ENCODE results near the gene DNMT1. TPM values are rescaled to one million over a fixed set of nuclear protein-coding genes. Genes with fewer than 3 reads are reported as not detected.
A peak's percentile ranks its signal among the peaks of the same experiment; 100 is the strongest.

The DNMT1 gene
- total RNA-seq, 1 experiment from 2014 or later = 117 TPM

DNA sequence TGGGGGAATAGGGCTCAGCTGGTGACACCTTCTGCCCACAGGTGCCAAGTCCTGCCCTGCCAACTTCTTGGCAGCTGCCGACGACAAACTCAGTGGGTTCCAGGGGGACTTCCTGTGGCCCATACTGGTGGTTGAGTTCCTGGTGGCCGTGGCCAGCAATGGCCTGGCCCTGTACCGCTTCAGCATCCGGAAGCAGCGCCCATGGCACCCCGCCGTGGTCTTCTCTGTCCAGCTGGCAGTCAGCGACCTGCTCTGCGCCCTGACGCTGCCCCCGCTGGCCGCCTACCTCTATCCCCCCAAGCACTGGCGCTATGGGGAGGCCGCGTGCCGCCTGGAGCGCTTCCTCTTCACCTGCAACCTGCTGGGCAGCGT, 81.2 kb downstream of the DNMT1 start:
- Histone ChIP-seq H3K4me3 (no peak overlapping the region), H3K79me2 (ENCODE audit: low read depth) (peaks cover 26% of the 10 kb centered on the region), H4K20me1 (ENCODE audit: insufficient read depth) (peaks cover 85% of the 10 kb centered on the region), H3K27me3 (ENCODE audit: insufficient read depth, low read depth) (no peaks in the 10 kb centered on the region), H3K27ac (no peak overlapping the region), H3K4me2 (no peak overlapping the region), H3K4me1 (replicated peaks; ENCODE audit: insufficient read depth) (no peaks in the 10 kb centered on the region), H3K9me2 (ENCODE audit: insufficient read depth) (no peaks in the 10 kb centered on the region), H3K9me3 (ENCODE audit: insufficient read depth, low read depth) (no peaks in the 10 kb centered on the region), H3K36me3 (ENCODE audit: low read depth) (peaks cover 40% of the 10 kb centered on the region), H3F3A (ENCODE audit: insufficient read depth, low read depth) (peaks cover 88% of the 10 kb centered on the region), H2AFZ (no peak overlapping the region)
- BruUV-seq (replicated peaks) = no TSS peak
- TF ChIP-seq EZH2 (IDR thresholded peaks at IDR 0.05; ENCODE audit: low read depth) = no peak
- TF ChIP-seq, protein P1, sequence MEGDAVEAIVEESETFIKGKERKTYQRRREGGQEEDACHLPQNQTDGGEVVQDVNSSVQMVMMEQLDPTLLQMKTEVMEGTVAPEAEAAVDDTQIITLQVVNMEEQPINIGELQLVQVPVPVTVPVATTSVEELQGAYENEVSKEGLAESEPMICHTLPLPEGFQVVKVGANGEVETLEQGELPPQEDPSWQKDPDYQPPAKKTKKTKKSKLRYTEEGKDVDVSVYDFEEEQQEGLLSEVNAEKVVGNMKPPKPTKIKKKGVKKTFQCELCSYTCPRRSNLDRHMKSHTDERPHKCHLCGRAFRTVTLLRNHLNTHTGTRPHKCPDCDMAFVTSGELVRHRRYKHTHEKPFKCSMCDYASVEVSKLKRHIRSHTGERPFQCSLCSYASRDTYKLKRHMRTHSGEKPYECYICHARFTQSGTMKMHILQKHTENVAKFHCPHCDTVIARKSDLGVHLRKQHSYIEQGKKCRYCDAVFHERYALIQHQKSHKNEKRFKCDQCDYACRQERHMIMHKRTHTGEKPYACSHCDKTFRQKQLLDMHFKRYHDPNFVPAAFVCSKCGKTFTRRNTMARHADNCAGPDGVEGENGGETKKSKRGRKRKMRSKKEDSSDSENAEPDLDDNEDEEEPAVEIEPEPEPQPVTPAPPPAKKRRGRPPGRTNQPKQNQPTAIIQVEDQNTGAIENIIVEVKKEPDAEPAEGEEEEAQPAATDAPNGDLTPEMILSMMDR (conservative IDR thresholded peaks at IDR 0.05) = no peak
- no peak for DNase-seq
- POLR2A ChIA-PET (ENCODE audit: unreplicated experiment) = no interaction called here
- CTCF ChIA-PET = no interaction called here
- intact Hi-C loops (cut with micrococcal nuclease; ENCODE audit: unreplicated experiment) = no loop called here

DNA sequence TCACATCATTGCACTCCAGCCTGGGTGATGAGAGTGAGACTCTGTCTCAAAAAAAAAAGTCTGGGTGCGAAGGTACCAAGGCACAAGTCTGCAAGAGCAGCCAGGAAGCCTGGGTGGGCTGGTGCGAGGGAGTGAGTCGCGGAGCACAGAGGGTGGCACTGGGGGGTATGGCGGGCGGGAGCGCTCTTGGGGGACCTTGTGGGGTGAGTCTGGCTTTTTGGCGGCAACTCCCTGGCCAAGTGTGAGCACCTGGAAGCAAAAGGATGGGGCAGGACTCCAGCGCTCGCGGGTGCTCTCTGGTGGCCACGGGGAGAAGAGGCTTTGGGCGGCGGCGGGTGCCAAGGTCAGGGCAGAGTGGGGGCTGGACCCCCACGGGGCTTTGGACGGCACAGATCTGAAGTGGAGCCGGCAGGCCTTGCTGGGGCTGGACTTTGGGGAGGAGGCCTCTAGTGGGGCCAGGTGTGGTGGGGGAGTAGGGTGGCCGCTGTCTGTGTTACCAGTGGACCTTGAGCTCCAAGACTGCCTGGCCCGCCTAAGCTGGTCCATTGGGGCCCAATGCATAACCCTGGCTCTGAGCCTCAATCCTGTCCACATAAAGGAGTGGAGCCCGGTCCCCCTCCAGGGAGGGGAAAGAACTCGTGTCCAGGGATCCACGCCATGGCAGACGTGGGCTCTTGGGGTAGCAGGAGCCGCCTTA, 81.7 kb downstream of the DNMT1 start:
- DNase-seq = no peak
- TF ChIP-seq EZH2 (IDR thresholded peaks at IDR 0.05; ENCODE audit: low read depth) = no peak
- TF ChIP-seq, protein P1 (conservative IDR thresholded peaks at IDR 0.05) = peak; percentile 53
- H3K4me3 ChIP-seq = no peak overlapping the region
- H2AFZ ChIP-seq = no peak overlapping the region
- H3K27ac ChIP-seq = no peak overlapping the region
- H3K36me3 ChIP-seq (ENCODE audit: low read depth) = peaks cover 46% of the 10 kb centered on the region
- H3K27me3 ChIP-seq (ENCODE audit: insufficient read depth, low read depth) = no peaks in the 10 kb centered on the region
- intact Hi-C loops (cut with micrococcal nuclease; ENCODE audit: unreplicated experiment) = no loop called here
- no TSS peak for BruUV-seq (replicated peaks)
- H4K20me1 ChIP-seq (ENCODE audit: insufficient read depth) = peaks cover 80% of the 10 kb centered on the region
- H3K9me2 ChIP-seq (ENCODE audit: insufficient read depth) = no peaks in the 10 kb centered on the region
- H3F3A ChIP-seq (ENCODE audit: insufficient read depth, low read depth) = peaks cover 91% of the 10 kb centered on the region
- no peaks in the 10 kb centered on the region for H3K4me1 ChIP-seq (replicated peaks; ENCODE audit: insufficient read depth)
- POLR2A ChIA-PET (ENCODE audit: unreplicated experiment) = no interaction called here
- CTCF ChIA-PET = no interaction called here
- no peak overlapping the region for H3K4me2 ChIP-seq
- H3K9me3 ChIP-seq (ENCODE audit: insufficient read depth, low read depth) = no peaks in the 10 kb centered on the region
- H3K79me2 ChIP-seq (ENCODE audit: low read depth) = peaks cover 26% of the 10 kb centered on the region

DNA sequence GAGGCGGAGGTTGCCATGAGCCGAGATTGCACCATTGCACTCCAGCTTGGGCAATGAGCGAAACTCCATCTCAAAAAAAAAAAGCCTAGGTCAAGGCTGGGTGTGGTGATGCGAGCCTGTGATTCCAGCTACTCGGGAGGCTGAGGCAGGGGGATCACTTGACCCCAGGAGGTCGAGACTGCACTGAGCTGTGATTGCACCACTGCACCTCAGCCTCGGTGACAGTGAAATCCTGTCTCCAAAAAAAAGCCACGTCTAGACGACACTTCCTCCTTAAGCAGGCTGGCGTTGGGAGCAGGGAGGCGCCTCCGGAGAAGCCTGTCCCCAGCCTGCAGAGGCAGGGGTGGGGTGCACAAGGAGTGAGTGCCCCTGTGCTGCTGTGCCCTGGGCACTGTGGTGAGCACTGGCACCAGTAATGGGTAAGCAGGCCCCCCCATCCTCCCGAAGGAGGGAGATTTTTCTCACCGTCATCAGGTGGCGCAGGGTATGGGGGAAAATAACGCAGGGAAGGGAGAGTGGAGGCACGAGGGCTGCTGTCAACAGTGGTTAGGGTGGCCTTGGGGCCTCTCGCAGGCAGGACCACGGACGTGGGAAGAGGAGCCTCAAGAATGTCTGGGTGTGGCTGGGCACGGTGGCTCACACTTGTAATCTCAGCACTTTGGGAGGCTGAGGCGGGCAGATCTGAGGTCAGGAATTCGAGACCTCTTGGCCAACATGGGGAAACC, 82.6 kb downstream of the DNMT1 start:
- intact Hi-C loops (cut with micrococcal nuclease; ENCODE audit: unreplicated experiment) = no loop called here
- Histone ChIP-seq H3K9me2 (ENCODE audit: insufficient read depth) (no peaks in the 10 kb centered on the region), H3K4me3 (no peak overlapping the region), H3K36me3 (ENCODE audit: low read depth) (peaks cover 48% of the 10 kb centered on the region), H3K4me1 (replicated peaks; ENCODE audit: insufficient read depth) (peaks cover 8% of the 10 kb centered on the region), H3K27ac (no peak overlapping the region), H3K27me3 (ENCODE audit: insufficient read depth, low read depth) (no peaks in the 10 kb centered on the region), H3K79me2 (ENCODE audit: low read depth) (peaks cover 26% of the 10 kb centered on the region), H3F3A (ENCODE audit: insufficient read depth, low read depth) (peaks cover 91% of the 10 kb centered on the region), H3K9me3 (ENCODE audit: insufficient read depth, low read depth) (no peaks in the 10 kb centered on the region), H4K20me1 (ENCODE audit: insufficient read depth) (peaks cover 75% of the 10 kb centered on the region), H3K4me2 (no peak overlapping the region), H2AFZ (no peak overlapping the region)
- ChIA-PET CTCF (interaction anchor here (0.6 kb wide), 1 partner anchor 91 kb away, joined by 11 read pairs; no protein-coding TSS in a partner anchor), POLR2A (ENCODE audit: unreplicated experiment) (no interaction called here)
- TF ChIP-seq, protein P1 (conservative IDR thresholded peaks at IDR 0.05) = no peak
- TF ChIP-seq EZH2 (IDR thresholded peaks at IDR 0.05; ENCODE audit: low read depth) = no peak
- DNase-seq = no peak
- no TSS peak for BruUV-seq (replicated peaks)
